Dermis microvascular lymphatic vessel endothelial cell (primary cell): ENCODE results near the gene SCN8A. TPM values are rescaled to one million over a fixed set of nuclear protein-coding genes. Genes with fewer than 3 reads are reported as not detected.

Experiments
- DNase-seq, 2 donors: peaks; one replicate each; pipeline versions ENCODE4 v3.0.0 to v3.0.0-alpha.2; 2010; ENCODE audit warnings: low read depth in 2 of 2
- total RNA-seq: library from RNA; depleted of rRNA; stranded (reverse); fragments of >200 nt; gene quantifications from 2 replicates; pipeline ENCODE4 v1.2.1, GENCODE V29; 2014

Gene SCN8A
- total RNA-seq, 1 donor from 2014 or later: under 0.01 TPM

GRCh38 chr12:51714666-51715065, 123.6 kb downstream of the SCN8A start:
- DNase-seq: no peak

DNA sequence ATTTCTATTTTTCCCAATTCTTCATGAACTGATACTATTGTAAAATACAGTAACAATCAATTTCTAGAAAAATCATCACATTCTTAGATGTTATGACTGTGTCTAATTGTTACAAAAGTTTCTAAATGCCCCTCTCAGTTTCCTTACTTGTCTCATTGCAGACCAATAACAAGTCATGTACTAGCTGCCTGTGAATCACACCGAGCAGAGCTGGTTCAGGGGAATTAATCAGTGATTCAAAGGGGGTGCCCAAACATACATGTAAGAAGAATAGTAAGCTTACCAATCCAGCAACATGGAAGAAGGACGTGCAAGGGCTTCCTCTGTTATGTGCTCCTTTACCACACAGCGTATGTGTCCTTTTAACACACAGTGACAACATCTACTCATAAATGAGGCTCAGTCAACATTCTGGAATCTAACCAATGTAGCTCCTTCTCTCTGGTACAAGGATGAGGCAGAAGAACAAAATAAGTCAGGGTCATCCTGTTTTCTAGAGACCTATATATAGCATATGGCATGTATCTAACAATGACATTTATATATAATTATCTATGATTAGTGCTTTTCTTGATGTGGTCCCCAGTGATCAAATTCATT, 126.4 kb downstream of the SCN8A start:
- no peak for DNase-seq

- DNase-seq: peak in 1 of 2 donors; percentile 39
These were observed 130.4 kb downstream of the SCN8A start for GRCh38 chr12:51721282-51721940.

DNA sequence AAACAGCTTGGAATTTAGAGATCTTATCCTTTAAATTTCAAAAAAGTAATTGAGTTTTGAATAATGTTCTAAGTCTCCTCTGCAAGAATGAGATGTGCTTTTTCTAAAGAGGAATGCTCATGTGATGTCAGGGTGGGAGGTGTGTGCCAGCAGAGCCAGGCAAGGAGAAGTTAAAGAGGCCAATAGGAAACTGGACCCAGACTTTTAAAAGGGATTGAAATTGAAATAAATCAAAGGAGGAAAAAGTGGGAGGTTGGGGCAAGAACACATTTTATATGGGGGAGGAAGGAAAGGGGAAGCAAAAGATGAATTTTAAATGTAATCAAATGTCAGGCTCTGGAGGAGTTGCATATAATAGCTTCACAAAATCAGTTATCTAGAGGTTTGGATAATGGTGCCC, 131.4 kb downstream of the SCN8A start:
- DNase-seq: no peak

DNA sequence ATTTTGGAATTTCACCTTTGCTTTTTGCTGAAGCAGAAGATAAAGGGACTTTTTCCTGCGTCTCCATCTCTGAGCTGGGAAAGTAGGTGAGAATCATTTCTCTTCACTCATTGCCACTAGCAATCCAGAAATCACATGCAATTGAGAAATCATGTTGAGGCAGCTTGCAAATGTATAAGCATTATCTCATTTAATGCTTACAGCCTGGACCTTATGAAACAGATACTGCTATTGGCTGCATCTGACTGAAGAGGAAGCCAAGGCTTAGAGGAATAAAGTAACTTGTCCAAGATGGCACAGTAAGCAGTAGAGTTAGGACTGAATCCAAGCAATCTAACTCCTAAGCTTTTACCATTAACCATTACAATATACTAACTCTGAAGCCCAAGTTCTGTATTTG, 135.1 kb downstream of the SCN8A start:
- no peak for DNase-seq

DNA sequence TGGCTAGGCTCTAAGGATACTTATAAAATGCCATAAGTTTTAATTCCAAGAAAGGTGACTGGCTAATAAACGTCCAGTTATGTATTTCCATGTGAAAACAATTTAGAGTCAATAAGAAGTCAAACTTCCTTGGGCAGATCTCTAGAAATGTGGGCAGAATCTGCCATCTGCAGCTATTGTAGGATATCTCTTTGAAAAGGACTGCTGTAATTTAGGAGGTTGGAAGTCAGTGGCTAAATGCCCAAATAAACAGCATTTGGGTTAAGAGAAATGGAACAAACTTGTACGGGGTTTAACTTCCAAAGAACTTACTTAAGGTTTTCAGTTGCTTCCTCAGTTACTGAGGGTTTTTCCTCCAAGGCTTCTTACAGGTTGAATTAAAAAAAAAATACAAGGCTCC, 135.9 kb downstream of the SCN8A start:
- no peak for DNase-seq

DNA sequence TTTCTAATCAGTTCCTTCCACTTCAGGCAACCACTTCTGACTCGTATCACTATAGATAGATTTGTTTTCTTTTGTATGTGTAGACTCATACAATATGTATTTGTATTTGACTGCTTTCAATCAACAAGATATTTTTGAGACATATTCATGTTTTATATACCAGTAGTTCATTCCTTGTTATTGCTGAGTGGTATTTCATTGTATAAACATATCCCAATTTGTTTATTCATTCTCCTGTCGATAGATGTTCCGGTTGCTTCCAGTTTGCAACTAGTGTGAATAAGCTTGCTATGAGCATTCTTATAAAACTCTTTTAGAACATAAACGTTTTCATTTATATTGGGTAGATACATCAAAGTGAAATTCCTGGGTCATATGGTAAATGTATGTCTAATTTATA, 138.3 kb downstream of the SCN8A start:
- DNase-seq: no peak

- no peak for DNase-seq
These were observed 139.7 kb downstream of the SCN8A start for GRCh38 chr12:51730745-51731144.

GRCh38 chr12:51740536-51740935, 149.5 kb downstream of the SCN8A start:
- no peak for DNase-seq

GRCh38 chr12:51744235-51744634, 153.2 kb downstream of the SCN8A start:
- peak in 1 of 2 donors; percentile 81 for DNase-seq

- DNase-seq: no peak
These were observed 153.9 kb downstream of the SCN8A start for GRCh38 chr12:51744957-51745356.

GRCh38 chr12:51746416-51746815, 155.4 kb downstream of the SCN8A start:
- DNase-seq: no peak

DNA sequence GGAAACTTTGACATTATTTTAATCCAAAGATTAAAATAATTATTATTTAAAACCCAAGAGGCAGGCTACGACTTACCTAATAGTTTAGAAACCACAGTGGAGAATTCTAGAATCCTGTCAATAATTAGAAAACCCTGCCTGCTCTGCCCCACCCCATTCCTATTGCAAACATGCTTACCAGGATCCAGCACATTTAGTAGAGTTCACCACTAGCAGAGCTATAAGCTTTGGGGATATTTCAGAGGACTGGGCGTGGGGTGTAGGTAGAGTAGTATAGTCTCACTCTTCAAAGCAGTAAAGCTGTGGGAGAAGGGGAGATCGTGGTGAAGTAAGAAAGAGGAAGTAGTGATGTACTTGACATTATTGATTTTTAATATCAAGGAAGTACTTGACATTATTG, 157.2 kb downstream of the SCN8A start:
- DNase-seq: no peak

DNA sequence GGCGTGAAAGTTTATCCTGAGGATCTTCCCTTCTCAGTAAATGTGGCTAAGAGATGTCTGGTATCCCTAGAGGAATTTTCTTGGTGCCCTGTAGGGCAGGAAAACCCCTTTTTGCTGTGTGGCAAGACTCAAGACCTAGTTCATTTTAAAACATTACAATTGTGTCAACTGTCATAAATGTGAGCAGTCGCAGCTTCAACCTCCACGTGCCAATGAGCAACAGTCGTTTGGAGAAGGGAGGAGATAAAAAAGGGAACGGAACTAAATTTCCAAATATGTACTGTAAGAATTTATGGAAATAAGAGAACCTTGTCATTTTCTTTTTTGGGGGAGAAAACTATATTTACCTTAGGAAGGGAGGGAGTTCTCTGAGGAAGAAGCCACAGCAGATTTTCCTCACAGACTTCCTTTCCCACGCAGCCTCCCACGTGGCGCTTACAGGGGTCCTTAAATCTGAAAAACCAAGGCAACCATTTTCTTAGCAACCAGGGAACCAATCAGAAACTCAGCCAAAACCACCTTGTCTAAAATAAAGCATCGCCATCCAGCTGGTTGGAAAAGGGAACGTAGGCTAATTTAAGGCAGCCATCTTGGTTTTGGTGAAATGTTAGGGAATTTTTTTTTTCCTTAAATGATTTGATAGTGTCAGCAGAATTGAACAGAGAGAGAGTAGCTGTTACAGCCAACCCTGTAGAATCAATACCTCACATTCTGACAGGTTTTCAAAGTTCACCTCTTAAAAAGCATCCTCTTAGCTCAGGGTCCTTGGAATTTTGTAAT, 158.4 kb downstream of the SCN8A start:
- DNase-seq: no peak

GRCh38 chr12:51749986-51750317, 158.9 kb downstream of the SCN8A start:
- DNase-seq: no peak

DNA sequence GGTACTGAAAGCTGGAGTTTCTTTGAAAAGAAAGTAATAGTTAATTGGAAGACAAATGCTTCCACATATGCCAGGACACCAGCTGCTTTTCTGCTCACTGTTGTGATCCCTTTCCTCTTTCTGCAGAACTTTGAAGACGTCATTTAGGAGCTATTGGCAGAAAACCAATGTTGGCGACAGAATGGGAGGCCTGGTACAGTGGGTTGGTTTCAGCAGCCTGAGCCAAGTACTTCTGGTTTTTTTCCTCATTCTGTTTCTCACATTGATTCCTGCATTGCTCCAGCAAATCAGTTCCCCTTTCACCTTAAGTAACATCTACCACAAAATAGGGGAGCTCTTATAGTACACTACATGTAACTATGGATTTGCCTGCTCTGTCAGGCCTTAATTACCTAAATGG, 160.6 kb downstream of the SCN8A start:
- DNase-seq: peak in 1 of 2 donors; percentile 31

- DNase-seq: no peak
These were observed 161.3 kb downstream of the SCN8A start for GRCh38 chr12:51752234-51752889.

- peak in 1 of 2 donors; percentile 57 for DNase-seq
These were observed 163.1 kb downstream of the SCN8A start for GRCh38 chr12:51753980-51754675.

DNA sequence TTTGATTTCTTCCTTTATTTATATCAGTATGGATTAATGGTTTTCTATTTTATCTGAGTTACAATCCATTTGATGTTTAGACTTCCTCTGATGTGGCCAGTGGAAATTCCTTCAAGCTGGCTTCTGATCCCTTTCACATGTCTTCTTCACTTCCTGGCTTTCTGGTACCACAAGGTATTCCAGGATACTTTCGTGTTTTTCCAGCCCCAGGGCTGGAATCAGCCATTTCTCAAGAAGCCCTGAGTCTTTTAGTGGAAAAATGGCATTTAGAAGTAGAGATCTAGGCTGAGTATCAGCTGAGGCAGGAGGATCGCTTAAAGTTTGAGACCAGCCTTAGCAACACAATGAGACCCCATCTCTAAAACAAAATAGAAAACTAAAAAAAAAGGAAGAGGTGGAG, 164.2 kb downstream of the SCN8A start:
- no peak for DNase-seq

- no peak for DNase-seq
These were observed 168.1 kb downstream of the SCN8A start for GRCh38 chr12:51759175-51759574.

- no peak for DNase-seq
These were observed 168.7 kb downstream of the SCN8A start for GRCh38 chr12:51759695-51760094.

DNA sequence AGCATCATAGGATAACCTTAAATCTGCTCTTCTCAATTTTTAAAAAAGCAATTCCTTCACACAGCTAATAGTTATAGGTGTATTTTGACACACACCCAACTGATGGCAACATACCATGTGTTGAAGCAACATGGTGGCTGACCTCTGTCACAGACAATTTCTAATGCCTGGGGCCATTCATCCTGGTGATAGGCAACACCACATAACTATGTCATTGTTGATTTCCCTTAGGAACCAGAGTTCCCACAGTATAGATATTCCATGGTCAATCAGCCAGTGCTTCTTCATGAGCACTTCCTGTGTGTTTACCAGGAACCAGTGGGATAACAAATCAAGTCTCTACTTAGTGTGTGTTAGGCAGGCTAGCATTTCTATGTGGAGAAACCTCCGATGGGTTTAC, 169.2 kb downstream of the SCN8A start:
- DNase-seq: no peak
